Measurements from ENCODE around the gene IPO4.

DNA sequence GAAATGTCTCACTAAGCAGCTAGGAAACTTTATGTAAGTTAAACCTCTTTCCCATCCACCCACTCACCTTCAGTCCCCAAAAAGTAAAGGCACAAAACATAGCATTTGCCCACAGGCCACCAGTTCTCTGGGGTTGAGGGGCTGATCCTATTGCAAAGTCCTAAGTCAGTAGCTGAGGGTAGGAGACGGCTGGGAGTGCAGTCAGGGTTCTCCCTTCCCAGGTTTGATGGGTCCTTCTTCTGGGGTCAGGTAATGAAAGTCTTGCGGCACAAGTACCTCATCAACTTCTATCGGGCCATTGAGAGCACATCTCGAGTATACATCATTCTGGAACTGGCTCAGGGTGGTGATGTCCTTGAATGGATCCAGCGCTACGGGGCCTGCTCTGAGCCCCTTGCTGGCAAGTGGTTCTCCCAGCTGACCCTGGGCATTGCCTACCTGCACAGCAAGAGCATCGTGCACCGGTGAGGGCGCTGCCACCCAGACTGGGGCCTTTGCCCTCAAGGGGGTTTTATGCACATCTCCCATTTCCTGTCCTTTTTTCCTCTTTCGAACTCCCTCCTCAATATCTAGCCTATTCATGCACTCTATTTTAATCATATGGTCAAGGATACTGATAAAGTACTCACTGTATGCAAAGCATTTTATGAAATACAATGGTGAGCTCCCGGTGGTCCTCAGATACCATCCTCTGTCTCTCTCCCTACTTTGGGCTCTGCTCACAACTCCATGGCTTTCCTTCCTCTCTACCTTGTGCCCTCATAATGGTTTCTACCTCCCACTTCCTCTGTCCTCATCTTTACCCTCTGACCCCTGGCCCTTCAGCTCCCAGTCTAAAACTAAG is 17.9 kb upstream of the IPO4 start:
- TF ChIP-seq, protein P1, sequence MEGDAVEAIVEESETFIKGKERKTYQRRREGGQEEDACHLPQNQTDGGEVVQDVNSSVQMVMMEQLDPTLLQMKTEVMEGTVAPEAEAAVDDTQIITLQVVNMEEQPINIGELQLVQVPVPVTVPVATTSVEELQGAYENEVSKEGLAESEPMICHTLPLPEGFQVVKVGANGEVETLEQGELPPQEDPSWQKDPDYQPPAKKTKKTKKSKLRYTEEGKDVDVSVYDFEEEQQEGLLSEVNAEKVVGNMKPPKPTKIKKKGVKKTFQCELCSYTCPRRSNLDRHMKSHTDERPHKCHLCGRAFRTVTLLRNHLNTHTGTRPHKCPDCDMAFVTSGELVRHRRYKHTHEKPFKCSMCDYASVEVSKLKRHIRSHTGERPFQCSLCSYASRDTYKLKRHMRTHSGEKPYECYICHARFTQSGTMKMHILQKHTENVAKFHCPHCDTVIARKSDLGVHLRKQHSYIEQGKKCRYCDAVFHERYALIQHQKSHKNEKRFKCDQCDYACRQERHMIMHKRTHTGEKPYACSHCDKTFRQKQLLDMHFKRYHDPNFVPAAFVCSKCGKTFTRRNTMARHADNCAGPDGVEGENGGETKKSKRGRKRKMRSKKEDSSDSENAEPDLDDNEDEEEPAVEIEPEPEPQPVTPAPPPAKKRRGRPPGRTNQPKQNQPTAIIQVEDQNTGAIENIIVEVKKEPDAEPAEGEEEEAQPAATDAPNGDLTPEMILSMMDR (tag by site-specific recombination; IDR thresholded peaks at IDR 0.05), result no peak
- no peak for TF ChIP-seq ZNF24 (tag by site-specific recombination; IDR thresholded peaks at IDR 0.05)
- no peak for TF ChIP-seq OVOL3 (tag by site-specific recombination; IDR thresholded peaks at IDR 0.05)
- no peak for TF ChIP-seq ZBTB8A (tag by site-specific recombination; IDR thresholded peaks at IDR 0.05)
- TF ChIP-seq, protein P2, sequence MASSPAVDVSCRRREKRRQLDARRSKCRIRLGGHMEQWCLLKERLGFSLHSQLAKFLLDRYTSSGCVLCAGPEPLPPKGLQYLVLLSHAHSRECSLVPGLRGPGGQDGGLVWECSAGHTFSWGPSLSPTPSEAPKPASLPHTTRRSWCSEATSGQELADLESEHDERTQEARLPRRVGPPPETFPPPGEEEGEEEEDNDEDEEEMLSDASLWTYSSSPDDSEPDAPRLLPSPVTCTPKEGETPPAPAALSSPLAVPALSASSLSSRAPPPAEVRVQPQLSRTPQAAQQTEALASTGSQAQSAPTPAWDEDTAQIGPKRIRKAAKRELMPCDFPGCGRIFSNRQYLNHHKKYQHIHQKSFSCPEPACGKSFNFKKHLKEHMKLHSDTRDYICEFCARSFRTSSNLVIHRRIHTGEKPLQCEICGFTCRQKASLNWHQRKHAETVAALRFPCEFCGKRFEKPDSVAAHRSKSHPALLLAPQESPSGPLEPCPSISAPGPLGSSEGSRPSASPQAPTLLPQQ (tag by site-specific recombination; IDR thresholded peaks at IDR 0.05), result no peak
- TF ChIP-seq ZNF16 (tag by site-specific recombination; IDR thresholded peaks at IDR 0.05; ENCODE audit: low read depth), result no peak
- TF ChIP-seq ZNF624 (tag by site-specific recombination; IDR thresholded peaks at IDR 0.05), result no peak
